DOHH2 (cell line): ENCODE data around the gene FXR2.

ENCODE experiments used
- H3F3A ChIP-seq: fragments of 200-600 bp; sonication (generic), shearing (Covaris generic); 2 replicates; pipeline ENCODE4 v1.6.0; 2016; ENCODE audit warnings: antibody characterized with exemption, mild to moderate bottlenecking; ENCODE audit not compliant: control insufficient read depth, insufficient read depth
- H3K27ac ChIP-seq: fragments of 200-600 bp; sonication (generic); 2 replicates; pipeline ENCODE4 v1.5.1; 2014; ENCODE audit warnings: low read depth, mild to moderate bottlenecking, low read length, moderate library complexity
- H3K27me3 ChIP-seq: fragments of 200-600 bp; sonication (generic); 2 replicates; pipeline ENCODE4 v1.6.1; 2014; ENCODE audit warnings: mild to moderate bottlenecking, low read length, mixed read lengths; ENCODE audit not compliant: control insufficient read depth
- H3K36me3 ChIP-seq: fragments of 200-600 bp; sonication (generic); 2 replicates; pipeline ENCODE4 v1.6.1; 2014; ENCODE audit warnings: mild to moderate bottlenecking, low read length, moderate library complexity, mixed read lengths; ENCODE audit not compliant: control insufficient read depth
- H3K4me1 ChIP-seq: fragments of 200-600 bp; sonication (generic); 2 replicates; pipeline ENCODE4 v1.6.1; 2014; ENCODE audit warnings: mild to moderate bottlenecking, low read length, mixed read lengths; ENCODE audit not compliant: control insufficient read depth
- H3K4me2 ChIP-seq: fragments of 200-600 bp; sonication (generic); 2 replicates; pipeline ENCODE4 v1.6.0; 2014; ENCODE audit warnings: mild to moderate bottlenecking, low read length, moderate library complexity
- H3K4me3 ChIP-seq: fragments of 200-600 bp; sonication (generic); 2 replicates; pipeline ENCODE4 v1.5.1; 2014; ENCODE audit warnings: mild to moderate bottlenecking, low read length, mixed read lengths
- H3K79me2 ChIP-seq: fragments of 200-600 bp; sonication (generic); 2 replicates; pipeline ENCODE4 v1.6.1; 2014; ENCODE audit warnings: mild to moderate bottlenecking, low read length, mixed read lengths; ENCODE audit not compliant: control insufficient read depth
- H3K9me2 ChIP-seq: fragments of 200-600 bp; sonication (generic); replicated peaks from 2 replicates; pipeline ENCODE4 v1.6.1; 2014; ENCODE audit warnings: mild to moderate bottlenecking, low read length, mixed read lengths; ENCODE audit not compliant: control insufficient read depth
- H3K9me3 ChIP-seq: fragments of 200-600 bp; sonication (generic); 2 replicates; pipeline ENCODE4 v1.6.1; 2014; ENCODE audit warnings: antibody characterized with exemption, low read length, mixed read lengths; ENCODE audit not compliant: control insufficient read depth, insufficient read depth
- H4K20me1 ChIP-seq: fragments of 200-600 bp; sonication (generic); 2 replicates; pipeline ENCODE4 v1.6.0; 2014; ENCODE audit warnings: low read depth, mild to moderate bottlenecking, antibody characterized with exemption, low read length, moderate library complexity; ENCODE audit not compliant: control insufficient read depth, insufficient read depth
- EZH2phosphoT487 ChIP-seq: fragments of 200-600 bp; sonication (generic); IDR thresholded peaks from 2 replicates; pipeline ENCODE4 v1.6.1; 2017; ENCODE audit warnings: borderline replicate concordance, mild to moderate bottlenecking, antibody characterized with exemption, low read length, moderate library complexity, mixed read lengths
- TF ChIP-seq, protein P1 (sequence below): fragments of 200-600 bp; sonication (generic); IDR thresholded peaks from one replicate; pipeline ENCODE4 v1.5.1; 2014; ENCODE audit warnings: antibody characterized with exemption, mild to moderate bottlenecking, low read depth, low read length; ENCODE audit not compliant: poor library complexity, severe bottlenecking

The FXR2 gene

DNA sequence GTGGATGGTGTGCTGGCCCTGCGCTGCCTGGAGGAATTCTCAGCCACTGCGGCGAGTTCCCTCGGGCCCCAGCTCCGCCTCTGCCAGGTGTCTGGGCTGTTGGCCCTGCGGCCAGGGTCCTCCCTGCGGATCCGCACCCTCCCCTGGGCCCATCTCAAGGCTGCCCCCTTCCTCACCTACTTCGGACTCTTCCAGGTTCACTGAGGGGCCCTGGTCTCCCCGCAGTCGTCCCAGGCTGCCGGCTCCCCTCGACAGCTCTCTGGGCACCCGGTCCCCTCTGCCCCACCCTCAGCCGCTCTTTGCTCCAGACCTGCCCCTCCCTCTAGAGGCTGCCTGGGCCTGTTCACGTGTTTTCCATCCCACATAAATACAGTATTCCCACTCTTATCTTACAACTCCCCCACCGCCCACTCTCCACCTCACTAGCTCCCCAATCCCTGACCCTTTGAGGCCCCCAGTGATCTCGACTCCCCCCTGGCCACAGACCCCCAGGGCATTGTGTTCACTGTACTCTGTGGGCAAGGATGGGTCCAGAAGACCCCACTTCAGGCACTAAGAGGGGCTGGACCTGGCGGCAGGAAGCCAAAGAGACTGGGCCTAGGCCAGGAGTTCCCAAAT, 57.4 kb downstream of the FXR2 start:
- Histone ChIP-seq H3K9me3 (no peaks in the 10 kb centered on the region), H3K79me2 (peaks cover 12% of the 10 kb centered on the region), H3K9me2 (no peaks in the 10 kb centered on the region), H3K36me3 (peaks cover 2% of the 10 kb centered on the region), H3K4me3 (no peak overlapping the region), H3F3A (0 out of 2 replicates have a peak, but pooled peaks cover 3% of the 10 kb centered on the region), H4K20me1 (no peaks in the 10 kb centered on the region), H3K27ac (no peak overlapping the region), H3K4me1 (peaks cover 29% of the 10 kb centered on the region), H3K4me2 (no peak overlapping the region), H3K27me3 (peaks cover 17% of the 10 kb centered on the region)
- no peak for TF ChIP-seq EZH2phosphoT487
- TF ChIP-seq, protein P1, sequence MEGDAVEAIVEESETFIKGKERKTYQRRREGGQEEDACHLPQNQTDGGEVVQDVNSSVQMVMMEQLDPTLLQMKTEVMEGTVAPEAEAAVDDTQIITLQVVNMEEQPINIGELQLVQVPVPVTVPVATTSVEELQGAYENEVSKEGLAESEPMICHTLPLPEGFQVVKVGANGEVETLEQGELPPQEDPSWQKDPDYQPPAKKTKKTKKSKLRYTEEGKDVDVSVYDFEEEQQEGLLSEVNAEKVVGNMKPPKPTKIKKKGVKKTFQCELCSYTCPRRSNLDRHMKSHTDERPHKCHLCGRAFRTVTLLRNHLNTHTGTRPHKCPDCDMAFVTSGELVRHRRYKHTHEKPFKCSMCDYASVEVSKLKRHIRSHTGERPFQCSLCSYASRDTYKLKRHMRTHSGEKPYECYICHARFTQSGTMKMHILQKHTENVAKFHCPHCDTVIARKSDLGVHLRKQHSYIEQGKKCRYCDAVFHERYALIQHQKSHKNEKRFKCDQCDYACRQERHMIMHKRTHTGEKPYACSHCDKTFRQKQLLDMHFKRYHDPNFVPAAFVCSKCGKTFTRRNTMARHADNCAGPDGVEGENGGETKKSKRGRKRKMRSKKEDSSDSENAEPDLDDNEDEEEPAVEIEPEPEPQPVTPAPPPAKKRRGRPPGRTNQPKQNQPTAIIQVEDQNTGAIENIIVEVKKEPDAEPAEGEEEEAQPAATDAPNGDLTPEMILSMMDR, result no peak

DNA sequence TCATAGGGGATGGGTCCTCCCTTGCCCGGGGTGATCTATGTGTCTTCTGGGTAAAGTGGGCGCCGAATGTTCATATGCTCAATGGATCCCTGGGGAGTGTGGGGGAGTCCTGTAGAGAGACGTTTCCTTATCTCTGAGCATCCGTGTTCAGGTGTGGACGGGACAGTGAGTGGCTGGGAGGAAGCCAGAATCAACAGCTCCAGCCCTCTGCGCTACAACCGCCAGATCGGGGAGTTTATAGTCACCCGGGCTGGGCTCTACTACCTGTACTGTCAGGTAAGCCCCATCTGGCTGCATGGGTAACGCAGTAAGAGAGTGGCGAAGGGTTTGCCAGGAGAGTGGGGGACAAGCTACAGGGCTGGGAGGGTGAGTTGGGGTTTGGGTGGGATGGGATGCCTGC, 58.1 kb downstream of the FXR2 start:
- Histone ChIP-seq H3K79me2 (peaks cover 6% of the 10 kb centered on the region), H3F3A (0 out of 2 replicates have a peak, but pooled peaks cover 3% of the 10 kb centered on the region), H3K9me2 (no peaks in the 10 kb centered on the region), H3K4me1 (peaks cover 29% of the 10 kb centered on the region), H4K20me1 (no peaks in the 10 kb centered on the region), H3K4me3 (no peak overlapping the region), H3K27ac (no peak overlapping the region), H3K9me3 (no peaks in the 10 kb centered on the region), H3K36me3 (no peaks in the 10 kb centered on the region; the same call in 1 of the 2 replicates), H3K4me2 (no peak overlapping the region), H3K27me3 (peaks cover 17% of the 10 kb centered on the region)
- no peak for TF ChIP-seq EZH2phosphoT487
- TF ChIP-seq, protein P1, result no peak

DNA sequence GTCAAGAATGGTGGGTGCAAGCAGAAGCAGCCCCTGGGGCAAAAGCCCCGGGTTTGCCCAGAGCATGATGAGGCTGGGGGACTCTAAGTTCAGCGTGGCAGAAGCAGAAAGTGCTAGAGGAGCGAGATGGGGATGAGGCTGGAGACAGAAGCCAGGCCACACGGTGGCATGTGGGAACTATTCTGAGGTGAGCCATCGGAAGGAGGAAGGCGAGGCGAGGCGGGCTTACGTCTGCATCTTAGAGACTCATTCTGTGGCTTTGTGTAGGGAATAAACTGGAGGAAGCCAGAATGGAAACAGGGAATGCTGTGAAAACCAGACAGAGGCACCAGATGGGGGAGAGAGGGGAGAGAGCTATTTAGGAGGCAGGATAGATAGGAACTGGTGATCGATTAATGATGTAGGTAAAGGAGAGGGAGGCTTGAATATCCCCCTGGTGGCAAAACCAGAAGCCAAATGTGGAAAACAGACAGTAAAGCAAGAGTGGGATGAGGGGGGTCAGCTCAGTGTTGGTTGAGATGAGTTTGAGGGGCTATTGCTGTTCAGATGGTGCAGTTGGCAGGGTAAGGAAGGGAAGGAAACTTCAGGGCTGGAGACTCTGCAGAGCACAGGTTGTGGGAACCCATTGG, 59.3 kb downstream of the FXR2 start:
- H3K4me2 ChIP-seq, result no peak overlapping the region
- TF ChIP-seq, protein P1, result no peak
- TF ChIP-seq EZH2phosphoT487, result no peak
- H3F3A ChIP-seq, result no peaks in the 10 kb centered on the region
- no peaks in the 10 kb centered on the region for H3K9me2 ChIP-seq
- H4K20me1 ChIP-seq, result no peaks in the 10 kb centered on the region
- no peaks in the 10 kb centered on the region for H3K36me3 ChIP-seq
- H3K4me3 ChIP-seq, result no peak overlapping the region
- H3K27ac ChIP-seq, result no peak overlapping the region
- peaks cover 23% of the 10 kb centered on the region for H3K27me3 ChIP-seq
- peaks cover 24% of the 10 kb centered on the region for H3K4me1 ChIP-seq
- no peaks in the 10 kb centered on the region for H3K79me2 ChIP-seq
- H3K9me3 ChIP-seq, result no peaks in the 10 kb centered on the region
